Mammary epithelial cell (primary cell): ENCODE measurements around the gene PARD3B.

ENCODE experiments used
- CTCF ChIP-seq, 2 donors: IDR thresholded peaks in 1 of 2; conservative IDR thresholded peaks in 1 of 2; 2 replicates each; pipeline ENCODE4 v1.5.1; 2011 to 2012; ENCODE audit warnings: inconsistent platforms in 2 of 2, low read length in 2 of 2, mild to moderate bottlenecking in 2 of 2, control low read depth in 1 of 2, low read depth in 1 of 2; ENCODE audit not compliant: insufficient read depth in 1 of 2; ENCODE audit errors: extremely low read depth in 1 of 2
- EZH2 ChIP-seq: IDR thresholded peaks from 2 replicates; pipeline ENCODE4 v1.6.1; 2012; ENCODE audit warnings: low read length, inconsistent platforms, borderline replicate concordance

GRCh38 chr2:204850581-204850980 lies 305.3 kb downstream of the PARD3B start:
- TF ChIP-seq CTCF (conservative IDR thresholded peaks at IDR 0.05 in 1 of 2, IDR thresholded peaks at IDR 0.05 in 1 of 2; ENCODE audit: extremely low read depth in 1 of 2, insufficient read depth in 1 of 2, low read depth in 1 of 2, low read length in 2 of 2) (no peak), EZH2 (no peak)
